Left ventricle myocardium inferior (tissue), 1 donor: ENCODE results near the gene VWC2L. TPM values are rescaled to one million over a fixed set of nuclear protein-coding genes. Genes with fewer than 3 reads are reported as not detected.

ENCODE experiments used
- DNase-seq: peaks from one replicate; pipeline ENCODE4 v3.0.0-alpha.2; 2020
- H3K27ac ChIP-seq: fragments of 200-600 bp; replicated peaks from 2 replicates; pipeline ENCODE4 v1.8.0; 2021
- H3K27me3 ChIP-seq: fragments of 200-600 bp; 2 replicates; pipeline ENCODE4 v1.8.0; 2021; ENCODE audit warnings: low read depth
- H3K36me3 ChIP-seq: fragments of 200-600 bp; 2 replicates; pipeline ENCODE4 v1.8.0; 2021
- H3K4me1 ChIP-seq: fragments of 200-600 bp; 2 replicates; pipeline ENCODE4 v1.8.0; 2021
- H3K4me3 ChIP-seq: fragments of 200-600 bp; 2 replicates; pipeline ENCODE4 v1.8.0; 2021; ENCODE audit warnings: mild to moderate bottlenecking, moderate library complexity
- H3K9me3 ChIP-seq: fragments of 200-600 bp; replicated peaks from 2 replicates; pipeline ENCODE4 v1.8.0; 2021
- intact Hi-C: fragments of 100-400 bp; cut with micrococcal nuclease; formaldehyde crosslinking; loops from one replicate; pipeline ENCODE4 v1.11.0; 2022
- total RNA-seq: library from RNA; stranded (reverse); fragmentation: NEBNext Ultra II Directional; extraction: Animal tissue kit (Norgen Biotek cat#: 25700); gene quantifications from one replicate; pipeline ENCODE4 v1.2.1, GENCODE V29; 2021
- TF ChIP-seq, protein P1 (sequence below): fragments of 200-600 bp; IDR thresholded peaks from 2 replicates; pipeline ENCODE4 v1.8.0; 2021; ENCODE audit warnings: antibody characterized with exemption, mild to moderate bottlenecking, borderline replicate concordance
- donor health status: DM: no; HTN: yes; CAD: no; lungs with severe emphysema.

The VWC2L gene
- total RNA-seq, 1 donor from 2014 or later: not detected

DNA sequence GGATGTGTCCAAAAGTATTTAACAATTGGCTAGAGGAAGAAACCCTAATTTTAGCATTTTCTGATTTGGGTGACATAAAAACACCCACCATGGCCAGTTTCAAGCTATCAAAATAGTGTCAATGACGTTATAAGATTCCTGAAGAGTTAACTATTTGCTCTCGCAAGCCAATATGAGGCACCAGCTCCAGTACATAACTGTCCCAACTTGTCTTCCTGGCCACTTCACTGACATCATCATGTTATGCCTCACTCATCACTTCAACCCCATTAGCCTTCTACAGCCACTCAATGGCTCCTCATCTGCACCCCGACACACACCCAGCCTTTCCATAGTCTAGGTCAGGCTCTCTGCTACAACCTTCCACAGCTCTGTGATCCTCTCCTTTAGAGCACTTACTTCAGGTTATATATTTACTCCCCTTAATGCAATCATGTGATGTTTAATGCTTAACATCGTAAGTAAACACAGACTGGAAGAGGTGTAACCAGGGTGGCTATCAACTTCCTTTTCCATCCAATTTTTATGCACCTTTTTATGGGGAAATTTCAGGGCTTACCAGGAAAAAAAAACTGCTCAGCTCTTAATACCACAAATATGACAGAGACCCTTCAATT lies 158.7 kb downstream of the VWC2L start:
- no peak for DNase-seq
- TF ChIP-seq, protein P1, sequence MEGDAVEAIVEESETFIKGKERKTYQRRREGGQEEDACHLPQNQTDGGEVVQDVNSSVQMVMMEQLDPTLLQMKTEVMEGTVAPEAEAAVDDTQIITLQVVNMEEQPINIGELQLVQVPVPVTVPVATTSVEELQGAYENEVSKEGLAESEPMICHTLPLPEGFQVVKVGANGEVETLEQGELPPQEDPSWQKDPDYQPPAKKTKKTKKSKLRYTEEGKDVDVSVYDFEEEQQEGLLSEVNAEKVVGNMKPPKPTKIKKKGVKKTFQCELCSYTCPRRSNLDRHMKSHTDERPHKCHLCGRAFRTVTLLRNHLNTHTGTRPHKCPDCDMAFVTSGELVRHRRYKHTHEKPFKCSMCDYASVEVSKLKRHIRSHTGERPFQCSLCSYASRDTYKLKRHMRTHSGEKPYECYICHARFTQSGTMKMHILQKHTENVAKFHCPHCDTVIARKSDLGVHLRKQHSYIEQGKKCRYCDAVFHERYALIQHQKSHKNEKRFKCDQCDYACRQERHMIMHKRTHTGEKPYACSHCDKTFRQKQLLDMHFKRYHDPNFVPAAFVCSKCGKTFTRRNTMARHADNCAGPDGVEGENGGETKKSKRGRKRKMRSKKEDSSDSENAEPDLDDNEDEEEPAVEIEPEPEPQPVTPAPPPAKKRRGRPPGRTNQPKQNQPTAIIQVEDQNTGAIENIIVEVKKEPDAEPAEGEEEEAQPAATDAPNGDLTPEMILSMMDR: no peak
- Histone ChIP-seq H3K27me3 (no peaks in the 10 kb centered on the region), H3K4me3 (no peak overlapping the region), H3K9me3 (no peaks in the 10 kb centered on the region), H3K4me1 (no peaks in the 10 kb centered on the region), H3K36me3 (no peaks in the 10 kb centered on the region), H3K27ac (no peak overlapping the region)
- intact Hi-C loops: no loop called here

GRCh38 chr2:214574084-214574781 lies 163.4 kb downstream of the VWC2L start:
- TF ChIP-seq, protein P1: no peak
- no peaks in the 10 kb centered on the region for H3K9me3 ChIP-seq
- H3K27ac ChIP-seq: no peak overlapping the region
- H3K4me1 ChIP-seq: no peaks in the 10 kb centered on the region
- H3K27me3 ChIP-seq: no peaks in the 10 kb centered on the region
- no peaks in the 10 kb centered on the region for H3K36me3 ChIP-seq
- intact Hi-C loops: no loop called here
- H3K4me3 ChIP-seq: no peak overlapping the region
- DNase-seq: no peak

DNA sequence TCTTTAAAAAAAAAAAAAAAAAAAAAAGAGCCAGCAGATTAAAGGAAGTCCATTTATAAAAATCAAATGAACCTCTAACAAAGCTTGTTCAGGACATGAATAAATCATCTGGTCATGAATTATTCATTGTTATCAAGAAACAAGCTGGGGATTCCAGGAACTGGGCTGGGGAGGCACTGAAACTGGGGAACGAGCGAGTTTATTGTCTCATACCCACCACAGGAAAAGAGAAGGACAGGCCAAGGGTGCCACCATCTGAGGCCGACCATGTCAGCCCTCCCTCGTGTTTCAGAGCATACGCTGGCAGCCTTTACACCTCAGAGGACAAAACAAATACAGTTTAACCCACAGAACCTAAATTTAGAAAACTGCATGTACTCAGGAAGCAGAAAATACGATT lies 164.2 kb downstream of the VWC2L start:
- TF ChIP-seq, protein P1: no peak
- no peak for DNase-seq
- H3K27ac ChIP-seq: no peak overlapping the region

GRCh38 chr2:214575465-214575864 lies 164.6 kb downstream of the VWC2L start:
- intact Hi-C loops: no loop called here
- TF ChIP-seq, protein P1: no peak
- Histone ChIP-seq H3K4me1 (no peaks in the 10 kb centered on the region), H3K36me3 (no peaks in the 10 kb centered on the region), H3K4me3 (no peak overlapping the region), H3K9me3 (no peaks in the 10 kb centered on the region), H3K27me3 (no peaks in the 10 kb centered on the region), H3K27ac (no peak overlapping the region)
- no peak for DNase-seq

More for the DNA sequence above, 164.2 kb downstream of the VWC2L start:
- intact Hi-C loops: no loop called here
- no peak overlapping the region for H3K4me3 ChIP-seq
- no peaks in the 10 kb centered on the region for H3K27me3 ChIP-seq
- no peaks in the 10 kb centered on the region for H3K4me1 ChIP-seq
- no peaks in the 10 kb centered on the region for H3K9me3 ChIP-seq
- no peaks in the 10 kb centered on the region for H3K36me3 ChIP-seq

DNA sequence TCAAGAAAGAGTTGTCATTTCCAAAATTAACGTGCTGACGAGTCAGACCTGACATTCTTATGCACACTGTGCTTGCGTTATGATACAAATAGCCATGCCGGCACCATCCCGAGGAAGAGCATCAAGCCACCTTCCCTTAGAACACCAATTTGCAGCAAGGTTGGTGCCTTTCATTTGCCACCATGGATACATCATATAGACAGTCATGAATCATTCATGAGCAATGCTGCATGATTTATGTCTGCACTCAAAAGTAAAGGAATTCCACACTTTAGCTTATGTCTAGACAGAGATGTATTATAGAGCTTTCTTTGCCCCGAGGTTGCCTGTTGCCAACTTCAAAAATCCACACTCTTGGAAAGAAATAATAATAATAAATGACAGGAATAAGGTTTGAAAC lies 166.9 kb downstream of the VWC2L start:
- Histone ChIP-seq H3K4me3 (no peak overlapping the region), H3K27ac (no peak overlapping the region), H3K4me1 (no peaks in the 10 kb centered on the region), H3K27me3 (no peaks in the 10 kb centered on the region), H3K9me3 (no peaks in the 10 kb centered on the region), H3K36me3 (no peaks in the 10 kb centered on the region)
- intact Hi-C loops: no loop called here
- TF ChIP-seq, protein P1: no peak
- DNase-seq: no peak
